Choroid plexus epithelial cell (primary cell): Measurements from ENCODE around the gene ADGRG1.

Experiments
- DNase-seq: peaks from one replicate; pipeline ENCODE4 v3.0.0-alpha.2; 2010; ENCODE audit warnings: low read depth
- H3K4me3 ChIP-seq: 2 replicates; pipeline ENCODE4 v1.5.1; 2011; ENCODE audit warnings: low read depth, mild to moderate bottlenecking, control low read depth, low read length, moderate library complexity
- TF ChIP-seq, protein P1 (sequence below): conservative IDR thresholded peaks from 2 replicates; pipeline ENCODE4 v1.5.1; 2011; ENCODE audit warnings: low read depth, mild to moderate bottlenecking, control low read depth, inconsistent platforms, low read length, moderate library complexity

ADGRG1 gene

DNA sequence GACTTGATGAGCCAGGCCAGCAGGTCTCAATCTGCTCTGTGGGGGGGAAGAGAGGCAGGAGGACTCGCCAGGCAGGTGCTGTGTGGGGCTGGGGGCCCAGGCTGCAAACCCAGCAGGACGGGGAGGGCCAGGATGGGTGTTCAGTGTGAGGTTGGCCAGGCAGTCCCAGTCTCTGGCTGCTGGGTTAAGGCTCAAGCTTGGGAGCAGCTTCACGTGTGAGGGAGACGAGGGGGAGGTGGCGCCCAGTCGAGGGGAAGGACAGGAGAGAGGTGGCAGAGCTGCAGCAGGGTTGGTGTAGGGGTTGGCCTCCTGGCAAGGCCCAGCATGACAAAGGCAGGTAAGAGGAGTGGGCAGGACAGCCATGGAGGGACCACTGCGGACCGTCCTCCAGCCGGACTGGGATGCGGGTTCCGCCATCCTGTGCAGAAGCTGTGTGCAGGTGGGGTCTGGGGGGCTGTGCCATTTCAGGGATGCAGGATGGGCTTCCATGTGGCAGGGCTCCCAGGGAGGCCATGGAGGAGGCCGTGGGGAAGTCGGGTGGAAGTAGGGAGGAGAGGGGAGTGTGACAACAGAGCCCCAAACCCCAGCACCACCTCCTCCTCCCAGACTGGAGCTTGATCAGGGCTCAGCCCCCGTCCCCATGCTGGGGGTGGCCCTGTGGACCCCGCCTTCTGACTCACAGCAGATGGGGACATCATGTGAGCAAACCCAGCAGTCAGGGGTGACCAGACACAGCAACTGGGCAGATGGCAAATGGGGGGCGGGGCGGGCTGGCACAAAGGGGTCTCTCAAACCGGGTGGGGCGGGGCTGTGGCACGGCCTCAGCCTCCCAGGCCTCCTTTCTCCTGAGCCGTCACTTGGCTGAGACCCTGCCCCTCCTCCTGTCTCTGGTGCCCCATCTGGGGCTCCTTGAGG lies 2.8 kb downstream of the ADGRG1 start:
- no peak for DNase-seq
- TF ChIP-seq, protein P1, sequence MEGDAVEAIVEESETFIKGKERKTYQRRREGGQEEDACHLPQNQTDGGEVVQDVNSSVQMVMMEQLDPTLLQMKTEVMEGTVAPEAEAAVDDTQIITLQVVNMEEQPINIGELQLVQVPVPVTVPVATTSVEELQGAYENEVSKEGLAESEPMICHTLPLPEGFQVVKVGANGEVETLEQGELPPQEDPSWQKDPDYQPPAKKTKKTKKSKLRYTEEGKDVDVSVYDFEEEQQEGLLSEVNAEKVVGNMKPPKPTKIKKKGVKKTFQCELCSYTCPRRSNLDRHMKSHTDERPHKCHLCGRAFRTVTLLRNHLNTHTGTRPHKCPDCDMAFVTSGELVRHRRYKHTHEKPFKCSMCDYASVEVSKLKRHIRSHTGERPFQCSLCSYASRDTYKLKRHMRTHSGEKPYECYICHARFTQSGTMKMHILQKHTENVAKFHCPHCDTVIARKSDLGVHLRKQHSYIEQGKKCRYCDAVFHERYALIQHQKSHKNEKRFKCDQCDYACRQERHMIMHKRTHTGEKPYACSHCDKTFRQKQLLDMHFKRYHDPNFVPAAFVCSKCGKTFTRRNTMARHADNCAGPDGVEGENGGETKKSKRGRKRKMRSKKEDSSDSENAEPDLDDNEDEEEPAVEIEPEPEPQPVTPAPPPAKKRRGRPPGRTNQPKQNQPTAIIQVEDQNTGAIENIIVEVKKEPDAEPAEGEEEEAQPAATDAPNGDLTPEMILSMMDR = no peak
- no peak overlapping the region for H3K4me3 ChIP-seq

DNA sequence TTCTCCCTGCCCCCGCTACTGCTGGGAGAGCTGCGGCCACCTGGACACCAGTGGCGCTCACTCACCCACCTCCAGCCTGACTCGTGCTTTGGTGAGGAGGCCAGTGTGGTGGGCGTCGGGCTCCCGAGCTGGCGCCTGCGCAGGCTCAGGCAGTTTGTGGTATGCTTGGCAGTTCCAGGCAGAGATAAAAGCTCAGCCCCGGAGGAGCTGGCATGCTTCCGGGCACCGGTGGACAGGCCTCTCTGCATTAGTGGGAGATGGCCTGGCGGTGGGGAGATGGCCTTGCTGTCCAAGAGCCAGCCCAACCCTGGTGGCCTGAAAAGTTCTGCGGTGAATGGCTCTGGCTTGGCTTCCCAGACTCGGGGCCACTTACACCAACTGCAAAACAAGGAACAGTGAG lies 4.1 kb downstream of the ADGRG1 start:
- H3K4me3 ChIP-seq = no peak overlapping the region
- TF ChIP-seq, protein P1 = no peak
- no peak for DNase-seq

DNA sequence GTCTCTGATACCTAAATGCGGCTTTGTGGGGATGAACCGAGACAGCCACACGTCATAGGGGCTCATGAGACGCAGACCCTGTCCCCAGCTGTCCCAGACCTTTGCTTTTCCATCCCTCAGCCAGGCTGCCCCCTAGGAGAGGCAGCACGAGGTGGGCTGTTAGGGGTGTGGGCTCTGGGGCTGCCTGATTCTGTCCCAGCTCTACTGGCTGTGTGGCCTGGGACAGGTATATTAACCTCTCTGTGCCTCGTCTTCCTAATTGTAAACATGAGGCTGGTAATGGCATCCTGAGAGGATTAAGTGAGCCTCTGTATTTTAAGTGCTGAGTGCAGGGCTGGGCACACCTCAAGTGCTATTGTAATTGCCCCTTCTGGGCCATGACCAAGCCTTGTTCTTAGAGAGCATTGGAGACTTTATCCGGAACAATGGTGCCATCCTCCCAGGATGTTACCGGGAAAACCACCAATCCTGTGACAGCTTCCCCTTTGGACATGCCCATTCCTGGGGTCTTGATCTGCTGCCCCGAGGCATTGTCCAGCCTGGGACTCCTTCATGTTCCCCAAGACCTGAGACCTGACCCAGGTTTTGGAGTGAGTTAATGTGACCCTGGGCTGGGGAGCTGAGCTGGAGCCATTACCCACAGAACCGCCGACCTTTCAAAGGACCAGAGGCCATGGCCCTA lies 5.1 kb downstream of the ADGRG1 start:
- no peak for DNase-seq
- TF ChIP-seq, protein P1 = no peak
- H3K4me3 ChIP-seq = no peak overlapping the region

DNA sequence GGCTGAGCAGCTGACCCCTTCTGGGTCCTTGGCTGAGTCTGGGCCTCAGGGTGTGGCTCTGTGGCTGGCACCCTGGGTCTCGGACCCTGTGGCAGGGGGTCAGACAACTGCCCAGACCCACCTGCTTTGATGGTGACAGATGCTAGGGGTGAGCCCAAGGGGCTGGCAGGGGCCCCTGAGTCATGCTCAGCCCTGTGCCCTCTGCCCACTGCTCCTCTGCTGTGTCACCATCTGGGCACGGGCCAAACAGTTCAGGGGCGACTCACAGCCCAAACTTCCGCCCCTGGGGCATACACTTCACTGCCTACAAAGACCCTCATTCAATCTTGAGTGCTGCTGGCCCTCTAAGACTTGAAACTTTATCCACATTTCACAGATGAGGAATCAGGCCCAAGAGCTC lies 5.7 kb downstream of the ADGRG1 start:
- DNase-seq = no peak
- TF ChIP-seq, protein P1 = no peak
- H3K4me3 ChIP-seq = no peak overlapping the region

DNA sequence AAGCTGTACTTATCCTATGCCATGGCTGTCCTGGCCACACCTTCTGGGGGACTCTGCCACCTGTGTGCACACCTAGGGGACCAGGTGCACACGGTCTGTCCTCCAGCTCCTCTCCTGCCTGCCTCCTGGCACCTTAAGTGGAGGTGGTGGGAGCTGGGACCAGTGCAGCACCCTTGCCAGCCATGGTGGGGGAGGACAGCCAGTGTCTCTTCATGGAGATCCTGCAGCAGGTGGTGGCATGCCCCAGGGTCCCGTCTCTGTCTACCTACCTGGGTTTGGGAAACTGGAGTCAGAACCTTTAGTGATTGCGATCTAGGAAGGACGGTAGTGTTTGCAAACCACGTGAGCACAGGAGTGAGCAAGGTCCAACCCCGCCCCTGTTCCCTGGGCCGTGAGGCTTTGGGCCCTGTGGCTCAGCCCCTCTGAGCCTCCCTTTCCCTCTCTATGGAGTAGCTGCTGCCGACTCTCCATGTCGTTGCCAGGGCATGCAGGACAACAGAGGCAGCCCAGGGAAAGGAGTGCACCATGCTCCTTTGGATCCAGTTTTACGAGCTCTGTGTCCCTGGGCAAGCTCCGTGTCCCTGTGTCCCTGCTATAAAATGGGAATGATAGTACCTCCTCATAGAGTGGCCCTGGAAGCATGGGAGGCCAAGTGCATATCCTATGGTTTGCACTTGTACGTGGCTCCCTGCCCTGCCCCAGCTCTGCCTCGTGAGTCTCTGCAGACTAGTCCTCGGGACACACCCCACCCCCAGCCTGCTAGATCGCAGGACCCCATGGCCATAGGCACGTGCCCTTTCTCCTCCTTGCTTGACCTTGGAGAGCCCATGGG lies 7.1 kb downstream of the ADGRG1 start:
- DNase-seq = no peak
- TF ChIP-seq, protein P1 = no peak
- H3K4me3 ChIP-seq = no peak overlapping the region

DNA sequence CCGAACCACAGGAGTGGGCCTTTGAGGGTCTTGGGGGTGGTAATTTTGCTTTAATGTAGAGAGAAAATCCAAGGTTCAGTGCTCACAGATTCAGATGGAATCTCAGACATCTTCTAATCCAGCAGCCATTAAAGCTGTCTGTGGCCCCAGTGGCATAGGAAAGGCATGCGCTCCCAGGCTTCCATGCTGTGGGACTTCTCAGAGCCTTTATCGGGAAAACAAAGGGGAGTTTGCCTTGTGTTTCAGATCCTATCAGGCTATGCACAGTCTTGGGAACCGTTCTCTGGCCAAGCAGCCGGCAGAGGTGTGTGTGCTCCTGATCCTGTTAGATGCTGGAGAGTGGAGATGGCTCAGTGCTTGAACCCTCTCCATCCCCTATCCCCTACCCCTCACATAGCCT lies 7.8 kb downstream of the ADGRG1 start:
- TF ChIP-seq, protein P1 = no peak
- no peak for DNase-seq

More for the DNA sequence above, 7.8 kb downstream of the ADGRG1 start:
- no peak overlapping the region for H3K4me3 ChIP-seq
